ENCODE measurements around the gene TMEM74B.

- TF ChIP-seq CTCF (IDR thresholded peaks at IDR 0.05 in 2 of 3, conservative IDR thresholded peaks at IDR 0.05 in 1 of 3; ENCODE audit: insufficient read depth in 2 of 3, low read depth in 1 of 3, low read length in 3 of 3) (no peak), CCAR2 (IDR thresholded peaks at IDR 0.05; ENCODE audit: low read depth, low read length) (no peak), SUPT5H (IDR thresholded peaks at IDR 0.05) (no peak), IRF1 (CRISPR knock-in tag; IDR thresholded peaks at IDR 0.05; ENCODE audit: borderline replicate concordance) (no peak), ZNF407 (IDR thresholded peaks at IDR 0.05; ENCODE audit: low read depth) (no peak), GABPA (tag; conservative IDR thresholded peaks at IDR 0.05; ENCODE audit: low read depth) (no peak), ZNF75A (CRISPR knock-in tag; IDR thresholded peaks at IDR 0.05) (no peak), SIN3B (IDR thresholded peaks at IDR 0.05; ENCODE audit: low read depth) (no peak), ARHGAP35 (IDR thresholded peaks at IDR 0.05; ENCODE audit: partially characterized antibody) (no peak)
Observed at GRCh38 chr20:1160496-1160895, 24.3 kb downstream of the TMEM74B start.

Data from K562 (cell line).